SK-MEL-5 (cell line): ENCODE measurements around the gene MAN1B1. TPM values are rescaled to one million over a fixed set of nuclear protein-coding genes. Genes with fewer than 3 reads are reported as not detected.
"Not testable (repeated sequence)": the region's sequence is repeated elsewhere in the genome, so short reads cannot be mapped to it uniquely, and the experiment has no call there.

Source experiments
- DNase-seq: peaks from one replicate; pipeline ENCODE4 v3.0.0-alpha.2; 2016; ENCODE audit warnings: low read depth, low spot score
- in situ Hi-C: cut with HindIII; loops from 2 replicates; pipeline ENCODE4 v1.10.0; 2016; ENCODE audit warnings: low sequenced_read_pairs, high pct_unique_total_duplicates, low pct_unique_long_range_greater_than_20kb
- total RNA-seq: library from RNA; depleted of rRNA; stranded (reverse); fragments of >200 nt; shearing (Covaris generic); gene quantifications from 2 replicates; pipeline ENCODE4 v1.2.3, GENCODE V29; 2014

Gene MAN1B1
- total RNA-seq, 1 experiment from 2014 or later: 84.8 TPM

- DNase-seq: peak; percentile 66
- in situ Hi-C loops: loop anchor here (25.0 kb wide), 1 partner anchor 112 kb away; the partner anchor contains the start of genes C8G and FBXW5
Observed at GRCh38 chr9:137049544-137050449, 37.0 kb upstream of the MAN1B1 start.

GRCh38 chr9:137050570-137050969 is 36.2 kb upstream of the MAN1B1 start:
- in situ Hi-C loops: no loop called here
- no peak for DNase-seq

- DNase-seq: no peak
Observed at GRCh38 chr9:137051145-137051724, 35.5 kb upstream of the MAN1B1 start.

GRCh38 chr9:137052293-137052692 is 34.5 kb upstream of the MAN1B1 start:
- in situ Hi-C loops: no loop called here
- DNase-seq: no peak

More at GRCh38 chr9:137051145-137051724, 35.5 kb upstream of the MAN1B1 start:
- in situ Hi-C loops: no loop called here

- in situ Hi-C loops: no loop called here
- DNase-seq: no peak
Observed at GRCh38 chr9:137052998-137053943, 33.5 kb upstream of the MAN1B1 start.

- no peak for DNase-seq
- in situ Hi-C loops: no loop called here
Observed at GRCh38 chr9:137053944-137054931, 32.5 kb upstream of the MAN1B1 start, which contains the start of gene ENTPD2. TSS of gene ENTPD2 (minus strand) at chr9:137054061. CDS start at chr9:137053997, 64 bp downstream.

- DNase-seq: no peak
- in situ Hi-C loops: no loop called here
Observed at GRCh38 chr9:137054932-137055384, 31.8 kb upstream of the MAN1B1 start.

- in situ Hi-C loops: no loop called here
- no peak for DNase-seq
Observed at GRCh38 chr9:137055385-137056364, 31.1 kb upstream of the MAN1B1 start.

GRCh38 chr9:137056739-137057415 is 29.9 kb upstream of the MAN1B1 start:
- DNase-seq: no peak
- in situ Hi-C loops: no loop called here

- no peak for DNase-seq
- in situ Hi-C loops: no loop called here
Observed at GRCh38 chr9:137057545-137057944, 29.2 kb upstream of the MAN1B1 start.

GRCh38 chr9:137058521-137059234 is 28.1 kb upstream of the MAN1B1 start:
- no peak for DNase-seq
- in situ Hi-C loops: no loop called here

- in situ Hi-C loops: no loop called here
- DNase-seq: no peak
Observed at GRCh38 chr9:137062384-137062783, 24.4 kb upstream of the MAN1B1 start.

- DNase-seq, in situ Hi-C loops: not testable (repeated sequence)
Observed at GRCh38 chr9:137062798-137063197, 24.0 kb upstream of the MAN1B1 start.

- no peak for DNase-seq
- in situ Hi-C loops: no loop called here
Observed at GRCh38 chr9:137063311-137064026, 23.3 kb upstream of the MAN1B1 start.
